ENCODE results near the gene RAB39A. TPM values are rescaled to one million over a fixed set of nuclear protein-coding genes. Genes with fewer than 3 reads are reported as not detected.
A peak's percentile ranks its signal among the peaks of the same experiment; 100 is the strongest.

Gene RAB39A
- total and polyA plus RNA-seq, 9 of the 15 experiments (the other 6 are each of a cell fraction or from before 2014, with no cell fraction given), result not detected

DNA sequence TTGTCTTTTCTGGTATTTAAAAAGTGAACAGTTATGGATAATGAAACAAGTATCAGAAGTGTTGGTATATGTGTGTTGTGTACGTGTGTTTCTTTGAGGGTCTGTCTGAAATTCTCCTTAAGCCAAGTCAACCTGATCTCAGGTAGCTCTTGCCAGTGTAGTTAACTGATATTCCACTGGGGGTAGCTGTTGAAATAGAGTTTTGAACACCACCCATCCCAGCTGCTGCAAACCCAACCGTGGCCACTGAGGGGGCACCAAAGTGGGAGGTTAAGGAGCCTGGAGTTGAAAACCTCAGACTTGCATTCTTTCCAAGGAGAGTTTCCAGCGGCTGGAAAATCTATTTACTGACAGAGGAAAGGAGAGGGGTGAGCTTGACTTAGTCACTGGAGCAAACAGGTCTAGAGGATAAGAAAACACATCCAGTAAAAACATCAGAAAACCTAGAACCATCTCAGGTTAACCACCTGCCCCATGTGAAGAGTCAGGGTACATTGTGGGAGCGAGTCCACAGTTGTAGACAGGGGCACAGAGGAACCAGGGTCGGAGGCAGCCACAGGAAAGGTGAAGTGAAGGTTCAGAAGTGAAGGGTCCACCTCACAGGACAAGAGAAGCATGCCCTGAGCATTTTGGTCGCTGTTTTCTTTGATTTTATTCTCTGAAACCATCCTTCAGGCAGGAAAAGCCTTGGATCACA lies 71.7 kb downstream of the RAB39A start (continued):
- TF ChIP-seq, protein P1, sequence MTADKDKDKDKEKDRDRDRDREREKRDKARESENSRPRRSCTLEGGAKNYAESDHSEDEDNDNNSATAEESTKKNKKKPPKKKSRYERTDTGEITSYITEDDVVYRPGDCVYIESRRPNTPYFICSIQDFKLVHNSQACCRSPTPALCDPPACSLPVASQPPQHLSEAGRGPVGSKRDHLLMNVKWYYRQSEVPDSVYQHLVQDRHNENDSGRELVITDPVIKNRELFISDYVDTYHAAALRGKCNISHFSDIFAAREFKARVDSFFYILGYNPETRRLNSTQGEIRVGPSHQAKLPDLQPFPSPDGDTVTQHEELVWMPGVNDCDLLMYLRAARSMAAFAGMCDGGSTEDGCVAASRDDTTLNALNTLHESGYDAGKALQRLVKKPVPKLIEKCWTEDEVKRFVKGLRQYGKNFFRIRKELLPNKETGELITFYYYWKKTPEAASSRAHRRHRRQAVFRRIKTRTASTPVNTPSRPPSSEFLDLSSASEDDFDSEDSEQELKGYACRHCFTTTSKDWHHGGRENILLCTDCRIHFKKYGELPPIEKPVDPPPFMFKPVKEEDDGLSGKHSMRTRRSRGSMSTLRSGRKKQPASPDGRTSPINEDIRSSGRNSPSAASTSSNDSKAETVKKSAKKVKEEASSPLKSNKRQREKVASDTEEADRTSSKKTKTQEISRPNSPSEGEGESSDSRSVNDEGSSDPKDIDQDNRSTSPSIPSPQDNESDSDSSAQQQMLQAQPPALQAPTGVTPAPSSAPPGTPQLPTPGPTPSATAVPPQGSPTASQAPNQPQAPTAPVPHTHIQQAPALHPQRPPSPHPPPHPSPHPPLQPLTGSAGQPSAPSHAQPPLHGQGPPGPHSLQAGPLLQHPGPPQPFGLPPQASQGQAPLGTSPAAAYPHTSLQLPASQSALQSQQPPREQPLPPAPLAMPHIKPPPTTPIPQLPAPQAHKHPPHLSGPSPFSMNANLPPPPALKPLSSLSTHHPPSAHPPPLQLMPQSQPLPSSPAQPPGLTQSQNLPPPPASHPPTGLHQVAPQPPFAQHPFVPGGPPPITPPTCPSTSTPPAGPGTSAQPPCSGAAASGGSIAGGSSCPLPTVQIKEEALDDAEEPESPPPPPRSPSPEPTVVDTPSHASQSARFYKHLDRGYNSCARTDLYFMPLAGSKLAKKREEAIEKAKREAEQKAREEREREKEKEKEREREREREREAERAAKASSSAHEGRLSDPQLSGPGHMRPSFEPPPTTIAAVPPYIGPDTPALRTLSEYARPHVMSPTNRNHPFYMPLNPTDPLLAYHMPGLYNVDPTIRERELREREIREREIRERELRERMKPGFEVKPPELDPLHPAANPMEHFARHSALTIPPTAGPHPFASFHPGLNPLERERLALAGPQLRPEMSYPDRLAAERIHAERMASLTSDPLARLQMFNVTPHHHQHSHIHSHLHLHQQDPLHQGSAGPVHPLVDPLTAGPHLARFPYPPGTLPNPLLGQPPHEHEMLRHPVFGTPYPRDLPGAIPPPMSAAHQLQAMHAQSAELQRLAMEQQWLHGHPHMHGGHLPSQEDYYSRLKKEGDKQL (CRISPR knock-in tag; IDR thresholded peaks at IDR 0.05; ENCODE audit: borderline replicate concordance), result no peak
- TF ChIP-seq ZNF444 (CRISPR knock-in tag; IDR thresholded peaks at IDR 0.05), result no peak
- no peak for TF ChIP-seq ZC3H8 (IDR thresholded peaks at IDR 0.05)
- no peak for TF ChIP-seq ZSCAN29 (IDR thresholded peaks at IDR 0.05)
- peak; percentile 25; the same call in 1 of the 2 replicates for TF ChIP-seq GATAD2B (IDR thresholded peaks at IDR 0.05; ENCODE audit: borderline replicate concordance)
- TF ChIP-seq, protein P2, sequence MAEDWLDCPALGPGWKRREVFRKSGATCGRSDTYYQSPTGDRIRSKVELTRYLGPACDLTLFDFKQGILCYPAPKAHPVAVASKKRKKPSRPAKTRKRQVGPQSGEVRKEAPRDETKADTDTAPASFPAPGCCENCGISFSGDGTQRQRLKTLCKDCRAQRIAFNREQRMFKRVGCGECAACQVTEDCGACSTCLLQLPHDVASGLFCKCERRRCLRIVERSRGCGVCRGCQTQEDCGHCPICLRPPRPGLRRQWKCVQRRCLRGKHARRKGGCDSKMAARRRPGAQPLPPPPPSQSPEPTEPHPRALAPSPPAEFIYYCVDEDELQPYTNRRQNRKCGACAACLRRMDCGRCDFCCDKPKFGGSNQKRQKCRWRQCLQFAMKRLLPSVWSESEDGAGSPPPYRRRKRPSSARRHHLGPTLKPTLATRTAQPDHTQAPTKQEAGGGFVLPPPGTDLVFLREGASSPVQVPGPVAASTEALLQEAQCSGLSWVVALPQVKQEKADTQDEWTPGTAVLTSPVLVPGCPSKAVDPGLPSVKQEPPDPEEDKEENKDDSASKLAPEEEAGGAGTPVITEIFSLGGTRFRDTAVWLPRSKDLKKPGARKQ (CRISPR knock-in tag; IDR thresholded peaks at IDR 0.05), result no peak
- TF ChIP-seq, protein P3, sequence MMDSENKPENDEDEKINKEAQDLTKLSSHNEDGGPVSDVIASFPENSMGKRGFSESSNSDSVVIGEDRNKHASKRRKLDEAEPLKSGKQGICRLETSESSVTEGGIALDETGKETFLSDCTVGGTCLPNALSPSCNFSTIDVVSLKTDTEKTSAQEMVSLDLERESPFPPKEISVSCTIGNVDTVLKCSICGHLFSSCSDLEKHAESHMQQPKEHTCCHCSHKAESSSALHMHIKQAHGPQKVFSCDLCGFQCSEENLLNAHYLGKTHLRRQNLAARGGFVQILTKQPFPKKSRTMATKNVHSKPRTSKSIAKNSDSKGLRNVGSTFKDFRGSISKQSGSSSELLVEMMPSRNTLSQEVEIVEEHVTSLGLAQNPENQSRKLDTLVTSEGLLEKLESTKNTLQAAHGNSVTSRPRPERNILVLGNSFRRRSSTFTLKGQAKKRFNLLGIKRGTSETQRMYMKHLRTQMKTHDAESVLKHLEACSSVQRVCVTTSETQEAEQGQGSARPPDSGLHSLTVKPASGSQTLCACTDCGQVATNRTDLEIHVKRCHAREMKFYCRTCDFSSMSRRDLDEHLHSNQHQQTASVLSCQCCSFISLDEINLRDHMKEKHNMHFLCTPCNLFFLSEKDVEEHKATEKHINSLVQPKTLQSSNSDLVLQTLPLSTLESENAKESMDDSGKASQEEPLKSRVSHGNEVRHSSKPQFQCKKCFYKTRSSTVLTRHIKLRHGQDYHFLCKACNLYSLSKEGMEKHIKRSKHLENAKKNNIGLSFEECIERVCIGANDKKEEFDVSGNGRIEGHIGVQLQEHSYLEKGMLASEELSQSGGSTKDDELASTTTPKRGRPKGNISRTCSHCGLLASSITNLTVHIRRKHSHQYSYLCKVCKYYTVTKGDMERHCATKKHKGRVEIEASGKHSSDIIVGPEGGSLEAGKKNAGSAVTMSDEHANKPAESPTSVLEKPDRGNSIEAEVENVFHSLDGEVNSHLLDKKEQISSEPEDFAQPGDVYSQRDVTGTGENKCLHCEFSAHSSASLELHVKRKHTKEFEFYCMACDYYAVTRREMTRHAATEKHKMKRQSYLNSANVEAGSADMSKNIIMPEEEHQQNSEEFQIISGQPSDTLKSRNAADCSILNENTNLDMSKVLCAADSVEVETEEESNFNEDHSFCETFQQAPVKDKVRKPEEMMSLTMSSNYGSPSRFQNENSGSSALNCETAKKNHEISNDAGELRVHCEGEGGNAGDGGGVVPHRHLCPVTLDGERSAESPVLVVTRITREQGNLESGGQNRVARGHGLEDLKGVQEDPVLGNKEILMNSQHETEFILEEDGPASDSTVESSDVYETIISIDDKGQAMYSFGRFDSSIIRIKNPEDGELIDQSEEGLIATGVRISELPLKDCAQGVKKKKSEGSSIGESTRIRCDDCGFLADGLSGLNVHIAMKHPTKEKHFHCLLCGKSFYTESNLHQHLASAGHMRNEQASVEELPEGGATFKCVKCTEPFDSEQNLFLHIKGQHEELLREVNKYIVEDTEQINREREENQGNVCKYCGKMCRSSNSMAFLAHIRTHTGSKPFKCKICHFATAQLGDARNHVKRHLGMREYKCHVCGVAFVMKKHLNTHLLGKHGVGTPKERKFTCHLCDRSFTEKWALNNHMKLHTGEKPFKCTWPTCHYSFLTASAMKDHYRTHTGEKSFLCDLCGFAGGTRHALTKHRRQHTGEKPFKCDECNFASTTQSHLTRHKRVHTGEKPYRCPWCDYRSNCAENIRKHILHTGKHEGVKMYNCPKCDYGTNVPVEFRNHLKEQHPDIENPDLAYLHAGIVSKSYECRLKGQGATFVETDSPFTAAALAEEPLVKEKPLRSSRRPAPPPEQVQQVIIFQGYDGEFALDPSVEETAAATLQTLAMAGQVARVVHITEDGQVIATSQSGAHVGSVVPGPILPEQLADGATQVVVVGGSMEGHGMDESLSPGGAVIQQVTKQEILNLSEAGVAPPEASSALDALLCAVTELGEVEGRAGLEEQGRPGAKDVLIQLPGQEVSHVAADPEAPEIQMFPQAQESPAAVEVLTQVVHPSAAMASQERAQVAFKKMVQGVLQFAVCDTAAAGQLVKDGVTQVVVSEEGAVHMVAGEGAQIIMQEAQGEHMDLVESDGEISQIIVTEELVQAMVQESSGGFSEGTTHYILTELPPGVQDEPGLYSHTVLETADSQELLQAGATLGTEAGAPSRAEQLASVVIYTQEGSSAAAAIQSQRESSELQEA (IDR thresholded peaks at IDR 0.05; ENCODE audit: low read depth), result no peak
- TF ChIP-seq SMARCC2 (IDR thresholded peaks at IDR 0.05; ENCODE audit: low read depth), result no peak
- TF ChIP-seq NFXL1 (CRISPR knock-in tag; IDR thresholded peaks at IDR 0.05), result no peak
- TF ChIP-seq, protein P4, sequence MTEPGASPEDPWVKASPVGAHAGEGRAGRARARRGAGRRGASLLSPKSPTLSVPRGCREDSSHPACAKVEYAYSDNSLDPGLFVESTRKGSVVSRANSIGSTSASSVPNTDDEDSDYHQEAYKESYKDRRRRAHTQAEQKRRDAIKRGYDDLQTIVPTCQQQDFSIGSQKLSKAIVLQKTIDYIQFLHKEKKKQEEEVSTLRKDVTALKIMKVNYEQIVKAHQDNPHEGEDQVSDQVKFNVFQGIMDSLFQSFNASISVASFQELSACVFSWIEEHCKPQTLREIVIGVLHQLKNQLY (CRISPR knock-in tag; conservative IDR thresholded peaks at IDR 0.05), result no peak
- TF ChIP-seq KLF1 (tag; IDR thresholded peaks at IDR 0.05), result no peak
- TF ChIP-seq HDAC8 (tag; IDR thresholded peaks at IDR 0.05), result no peak
